HG02840 (cell line): ENCODE measurements around the gene RRM1.

ENCODE experiments used
- ATAC-seq: cut with Tn5 transposase; IDR thresholded peaks from one replicate; pipeline ENCODE4 v1.9.1; 2021; ENCODE audit warnings: mild to moderate bottlenecking, moderate library complexity, moderate number of reproducible peaks; ENCODE audit not compliant: unreplicated experiment, low FRiP score

The RRM1 gene

DNA sequence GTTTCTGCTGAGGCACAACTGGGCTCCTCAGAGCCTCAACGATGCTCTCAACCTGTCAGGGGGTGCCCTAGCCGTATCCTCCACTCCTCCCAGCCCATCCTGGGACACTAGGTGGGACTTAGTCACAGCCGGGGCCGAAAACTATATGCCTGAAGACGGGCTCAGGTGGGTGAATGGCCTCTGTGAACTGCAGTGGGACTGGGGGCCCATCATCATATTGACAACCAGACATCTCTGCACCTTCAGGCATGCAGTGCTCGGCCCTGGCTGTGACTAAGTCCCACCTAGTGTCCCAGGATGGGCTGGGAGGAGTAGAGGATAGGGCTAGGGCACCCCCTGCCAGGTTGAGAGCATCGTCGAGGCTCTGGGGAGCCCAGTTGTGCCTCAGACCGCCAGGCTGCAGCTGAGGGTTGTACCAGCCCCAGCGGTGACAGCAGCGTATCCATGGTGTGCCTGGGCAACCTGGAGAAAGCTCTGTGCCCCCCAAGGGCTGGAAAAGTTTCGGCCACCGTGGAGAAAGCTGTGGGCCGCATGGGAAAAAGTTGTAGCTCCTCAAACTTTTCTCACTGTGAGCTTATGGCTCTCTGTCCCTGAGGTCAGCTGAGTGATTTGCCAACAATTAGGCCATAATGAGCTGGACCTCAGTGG is 88.9 kb downstream of the RRM1 start:
- no peak for ATAC-seq

DNA sequence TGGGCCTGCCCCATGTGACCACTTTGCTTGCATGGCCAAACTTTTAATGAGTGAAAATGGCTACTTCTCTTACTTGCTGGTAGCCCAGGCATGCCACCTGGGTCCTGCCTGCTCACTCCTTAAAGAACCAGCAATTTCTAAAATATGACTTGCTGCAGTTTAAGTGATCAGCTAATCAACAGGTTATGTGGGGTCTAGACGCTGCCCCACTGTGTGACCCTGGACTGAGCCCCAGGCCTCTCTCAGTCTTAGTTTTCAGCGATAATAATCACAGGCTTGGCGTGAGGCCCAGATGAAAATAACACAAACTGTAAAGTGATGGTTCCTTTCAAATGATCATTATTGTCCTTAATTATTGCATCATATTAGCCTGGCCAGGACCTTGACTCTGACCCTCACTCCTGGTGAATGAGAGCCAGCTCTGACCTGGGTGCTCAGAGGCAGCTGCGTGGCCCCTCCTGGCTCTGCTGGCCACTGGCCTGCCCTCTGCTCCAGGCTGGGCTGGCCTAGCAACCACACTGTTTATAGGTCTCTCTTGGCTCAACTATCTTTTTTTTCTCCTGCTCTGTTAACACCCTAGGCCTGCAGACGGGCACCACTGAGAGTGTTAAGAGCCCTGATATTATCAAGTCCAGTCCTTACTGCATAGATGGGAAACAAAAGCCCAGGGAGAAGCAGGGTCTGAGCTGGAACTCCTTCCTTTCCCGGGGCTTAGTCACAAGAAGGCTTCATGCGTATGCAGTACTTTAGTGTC is 89.7 kb downstream of the RRM1 start:
- ATAC-seq = no peak

DNA sequence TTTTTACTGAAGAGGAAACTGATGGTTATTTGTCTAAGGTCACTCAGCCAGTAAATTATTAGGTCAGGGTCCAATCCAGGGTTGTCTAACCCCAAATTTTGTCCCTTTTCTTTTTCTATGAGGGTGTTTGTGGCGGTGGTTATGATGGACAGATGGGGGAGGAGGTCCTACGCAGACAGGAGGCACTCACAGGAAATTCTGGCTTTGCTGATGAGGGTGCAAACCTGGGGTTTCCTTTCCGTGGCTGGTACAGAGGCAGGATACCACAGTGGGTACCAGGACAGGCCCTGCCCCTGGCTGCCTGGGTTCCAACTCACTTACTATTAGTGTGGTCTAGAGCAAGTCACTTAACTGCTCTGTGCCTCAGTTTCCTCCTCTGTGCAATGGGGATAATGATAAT is 91.0 kb downstream of the RRM1 start:
- ATAC-seq = no peak

DNA sequence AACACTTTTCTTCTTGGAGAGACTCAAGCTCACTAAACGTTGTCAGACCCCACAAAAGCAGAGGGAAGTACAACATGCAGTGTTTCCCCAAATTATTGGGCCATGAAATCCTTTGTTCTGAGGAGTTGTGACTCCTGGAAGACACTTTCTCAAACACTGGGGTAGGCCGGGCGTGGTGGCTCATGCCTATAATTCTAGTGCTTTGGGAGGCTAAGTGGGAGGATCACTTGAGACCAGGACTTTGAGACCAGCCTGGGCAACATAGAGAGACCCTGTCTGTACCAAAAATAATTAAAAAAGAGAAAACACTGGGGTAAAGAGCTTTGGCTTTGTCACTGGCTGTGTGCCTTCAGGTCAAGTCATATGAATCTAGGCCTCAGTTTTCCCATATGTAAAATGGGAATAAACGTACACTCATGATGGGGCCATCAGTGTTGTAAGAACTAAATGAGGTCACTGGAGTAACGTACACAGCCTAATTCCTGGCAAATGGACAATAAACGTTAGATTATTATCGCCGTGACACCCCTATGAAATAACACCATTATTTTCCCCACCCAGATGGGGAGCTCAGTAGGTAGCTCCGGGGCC is 92.0 kb downstream of the RRM1 start:
- ATAC-seq = no peak

DNA sequence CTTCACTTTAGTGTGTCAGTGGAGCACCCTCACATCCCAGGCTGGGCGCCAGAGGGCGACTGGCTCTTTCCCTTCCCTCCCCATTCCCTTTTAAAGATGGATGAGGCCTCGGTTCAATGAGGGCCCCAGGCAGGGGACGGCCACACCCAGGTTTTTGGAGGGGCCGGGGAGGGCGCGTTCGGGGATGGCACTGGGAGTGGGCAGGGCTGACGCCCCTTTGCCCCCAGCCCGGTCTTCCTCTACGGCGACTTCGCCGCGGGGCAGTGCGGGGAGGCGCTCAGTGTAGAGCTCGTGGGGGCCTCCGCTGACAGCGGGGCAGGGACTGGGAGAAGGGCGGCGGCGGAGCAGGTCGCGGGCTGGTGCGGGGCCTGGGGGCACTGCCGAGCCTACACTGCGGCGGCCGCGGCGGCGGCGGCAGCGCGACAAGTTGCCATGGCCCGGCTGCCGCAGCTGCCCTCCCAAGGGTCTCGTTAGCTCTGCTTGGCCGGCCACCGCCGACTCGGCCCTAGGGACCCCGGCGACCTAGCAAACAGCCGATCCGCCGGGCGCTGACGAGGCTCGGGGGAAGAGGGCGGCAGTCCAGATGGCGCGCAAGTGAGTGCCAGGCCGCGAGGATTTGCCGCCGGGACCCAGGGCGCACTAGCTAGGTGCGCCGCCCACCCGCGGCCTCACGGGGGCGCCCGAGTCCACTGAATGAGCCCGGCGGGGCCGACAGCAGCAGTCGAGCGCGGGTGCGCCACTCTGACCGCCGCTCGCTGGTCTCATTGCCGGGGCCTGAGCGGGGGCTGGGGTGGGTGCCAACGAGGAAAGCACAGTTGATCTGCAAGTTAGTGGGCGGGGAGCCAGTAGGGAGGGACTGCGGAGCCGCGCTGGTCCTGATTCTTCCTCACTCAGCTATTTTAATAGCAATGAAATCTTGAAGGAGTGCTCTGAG is 92.7 kb downstream of the RRM1 start:
- ATAC-seq = peak; percentile 93
